GM13976 (cell line): ENCODE data around the gene ADD1.

ENCODE experiments used
- DNase-seq: peaks from one replicate; pipeline ENCODE4 v3.0.0; 2012; ENCODE audit warnings: low spot score
- CTCF ChIP-seq: IDR thresholded peaks from 2 replicates; pipeline ENCODE4 v1.5.1; 2012; ENCODE audit warnings: borderline replicate concordance, mild to moderate bottlenecking; ENCODE audit not compliant: insufficient read depth; ENCODE audit errors: extremely low read depth, missing control alignments, control extremely low read depth
- in situ Hi-C: fragments of 300-500 bp; cut with MboI; formaldehyde crosslinking; loops from one replicate; pipeline ENCODE4 v1.12.0; 2022; ENCODE audit warnings: low sequenced_read_pairs, mixed read lengths, inconsistent platforms; ENCODE audit not compliant: unreplicated experiment

ADD1 gene

GRCh38 chr4:2797545-2798305 is 45.9 kb upstream of the ADD1 start:
- DNase-seq = no peak
- TF ChIP-seq CTCF = no peak
- in situ Hi-C loops = no loop called here

- no peak for TF ChIP-seq CTCF
- DNase-seq = peak; percentile 83
- in situ Hi-C loops = no loop called here
These were observed 45.0 kb upstream of the ADD1 start for GRCh38 chr4:2798399-2799223.

- in situ Hi-C loops = no loop called here
- TF ChIP-seq CTCF = no peak
- DNase-seq = no peak
These were observed 44.3 kb upstream of the ADD1 start for GRCh38 chr4:2799224-2799911.

GRCh38 chr4:2799971-2800690 is 43.5 kb upstream of the ADD1 start:
- no peak for DNase-seq

GRCh38 chr4:2800691-2801596 is 42.7 kb upstream of the ADD1 start:
- TF ChIP-seq CTCF = no peak
- in situ Hi-C loops = no loop called here
- DNase-seq = peak; percentile 82

More at GRCh38 chr4:2799971-2800690, 43.5 kb upstream of the ADD1 start:
- TF ChIP-seq CTCF = peak; percentile 6
- in situ Hi-C loops = no loop called here
